Astrocyte of the spinal cord (primary cell): ENCODE measurements around the gene AHNAK.

ENCODE experiments used
- DNase-seq: peaks from one replicate; pipeline ENCODE4 v3.0.0; 2011; ENCODE audit warnings: low read depth, low spot score
- H3K4me3 ChIP-seq: 2 replicates; pipeline ENCODE4 v1.5.1; 2011; ENCODE audit warnings: low read depth, mild to moderate bottlenecking, low read length, moderate library complexity
- CTCF ChIP-seq: IDR thresholded peaks from 2 replicates; pipeline ENCODE4 v1.5.1; 2012; ENCODE audit warnings: low read depth, mild to moderate bottlenecking, low read length, inconsistent platforms
- in situ Hi-C: cut with HindIII; loops from 2 replicates; pipeline ENCODE4 v1.10.0; 2017; ENCODE audit warnings: low sequenced_read_pairs

The AHNAK gene

GRCh38 chr11:62401356-62401755 is 145.2 kb downstream of the AHNAK start:
- TF ChIP-seq CTCF = no peak
- no peak for DNase-seq
- in situ Hi-C loops = no loop called here
- H3K4me3 ChIP-seq = no peak overlapping the region

GRCh38 chr11:62400760-62401159 is 145.8 kb downstream of the AHNAK start:
- no peak overlapping the region for H3K4me3 ChIP-seq
- in situ Hi-C loops = no loop called here
- peak; percentile 90 for DNase-seq
- TF ChIP-seq CTCF = no peak

- in situ Hi-C loops = no loop called here
- no peak overlapping the region for H3K4me3 ChIP-seq
- DNase-seq = no peak
- TF ChIP-seq CTCF = no peak
Observed at GRCh38 chr11:62400281-62400680, 146.3 kb downstream of the AHNAK start.

GRCh38 chr11:62399878-62400266 is 146.7 kb downstream of the AHNAK start:
- no peak for TF ChIP-seq CTCF
- no peak overlapping the region for H3K4me3 ChIP-seq
- in situ Hi-C loops = no loop called here
- DNase-seq = no peak

- TF ChIP-seq CTCF = no peak
- DNase-seq = peak; percentile 28
- in situ Hi-C loops = no loop called here
- H3K4me3 ChIP-seq = no peak overlapping the region
Observed at GRCh38 chr11:62399172-62399877, 147.3 kb downstream of the AHNAK start.

- DNase-seq = no peak
- in situ Hi-C loops = no loop called here
- no peak for TF ChIP-seq CTCF
- H3K4me3 ChIP-seq = no peak overlapping the region
Observed at GRCh38 chr11:62398011-62398994, 148.3 kb downstream of the AHNAK start.
